Osteocyte (in vitro differentiated cells): Measurements from ENCODE around the gene ADH1A. TPM values are rescaled to one million over a fixed set of nuclear protein-coding genes. Genes with fewer than 3 reads are reported as not detected.
"Not testable (repeated sequence)": the region's sequence is repeated elsewhere in the genome, so short reads cannot be mapped to it uniquely, and the experiment has no call there.

Experiments
- DNase-seq: peaks from one replicate; pipeline ENCODE4 v3.0.0; 2021; ENCODE audit warnings: mixed read lengths; ENCODE audit not compliant: unreplicated experiment; ENCODE audit errors: extremely low spot score
- H3K27ac Mint-ChIP-seq: one replicate; pipeline ENCODE4 v1.8.0; 2021; ENCODE audit warnings: mild to moderate bottlenecking, mixed read lengths; ENCODE audit not compliant: unreplicated experiment
- H3K27me3 Mint-ChIP-seq: one replicate; pipeline ENCODE4 v1.8.0; 2021; ENCODE audit warnings: mixed read lengths; ENCODE audit not compliant: unreplicated experiment
- H3K36me3 Mint-ChIP-seq: one replicate; pipeline ENCODE4 v1.8.0; 2021; ENCODE audit warnings: mixed read lengths; ENCODE audit not compliant: unreplicated experiment
- H3K4me1 Mint-ChIP-seq: one replicate; pipeline ENCODE4 v1.8.0; 2021; ENCODE audit warnings: mixed read lengths; ENCODE audit not compliant: unreplicated experiment
- H3K4me3 Mint-ChIP-seq: one replicate; pipeline ENCODE4 v1.8.0; 2021; ENCODE audit warnings: mild to moderate bottlenecking, moderate library complexity, mixed read lengths; ENCODE audit not compliant: unreplicated experiment
- H3K9me3 Mint-ChIP-seq: one replicate; pipeline ENCODE4 v1.8.0; 2021; ENCODE audit warnings: mixed read lengths; ENCODE audit not compliant: unreplicated experiment
- CTCF ChIP-seq: fragments of 200-600 bp; sonication (generic); IDR thresholded peaks from 2 replicates; pipeline ENCODE4 v1.5.0; 2021; ENCODE audit warnings: antibody characterized with exemption, mild to moderate bottlenecking, moderate library complexity
- total RNA-seq: library from RNA; stranded (reverse); gene quantifications from 2 replicates; pipeline ENCODE4 v1.2.1, GENCODE V29; 2021

Gene ADH1A
- total RNA-seq, 1 donor from 2014 or later = not detected

- no peak overlapping the region for H3K27ac Mint-ChIP-seq
- no peak overlapping the region for H3K4me3 Mint-ChIP-seq
- no peak for TF ChIP-seq CTCF
- H3K9me3 Mint-ChIP-seq = peaks cover 26% of the 10 kb centered on the region
- peaks cover 4% of the 10 kb centered on the region for H3K36me3 Mint-ChIP-seq
- DNase-seq = no peak
- peaks cover 4% of the 10 kb centered on the region for H3K4me1 Mint-ChIP-seq
- H3K27me3 Mint-ChIP-seq = peaks cover 3% of the 10 kb centered on the region
Measured at GRCh38 chr4:99264927-99265326, 25.9 kb downstream of the ADH1A start.

GRCh38 chr4:99252746-99253145 is 38.0 kb downstream of the ADH1A start:
- Mint-ChIP-seq H3K4me1 (no peaks in the 10 kb centered on the region), H3K36me3 (peaks cover 2% of the 10 kb centered on the region), H3K27ac (no peak overlapping the region), H3K27me3 (no peaks in the 10 kb centered on the region), H3K9me3 (no peaks in the 10 kb centered on the region), H3K4me3 (no peak overlapping the region)
- no peak for TF ChIP-seq CTCF
- no peak for DNase-seq

- H3K27me3 Mint-ChIP-seq = no peaks in the 10 kb centered on the region
- no peak overlapping the region for H3K4me3 Mint-ChIP-seq
- H3K9me3 Mint-ChIP-seq = peaks cover 29% of the 10 kb centered on the region
- no peak for TF ChIP-seq CTCF
- DNase-seq = no peak
- no peak overlapping the region for H3K27ac Mint-ChIP-seq
- H3K36me3 Mint-ChIP-seq = peaks cover 3% of the 10 kb centered on the region
- H3K4me1 Mint-ChIP-seq = no peaks in the 10 kb centered on the region
Measured at GRCh38 chr4:99248714-99249113, 42.1 kb downstream of the ADH1A start.

GRCh38 chr4:99235955-99236354 is 54.8 kb downstream of the ADH1A start:
- Mint-ChIP-seq H3K27me3 (peaks cover 2% of the 10 kb centered on the region), H3K4me1 (no peaks in the 10 kb centered on the region)

GRCh38 chr4:99234331-99235010 is 56.3 kb downstream of the ADH1A start:
- no peak overlapping the region for H3K4me3 Mint-ChIP-seq
- TF ChIP-seq CTCF = no peak
- peaks cover 2% of the 10 kb centered on the region for H3K36me3 Mint-ChIP-seq
- no peak overlapping the region for H3K27ac Mint-ChIP-seq
- no peaks in the 10 kb centered on the region for H3K4me1 Mint-ChIP-seq
- peaks cover 11% of the 10 kb centered on the region for H3K9me3 Mint-ChIP-seq
- no peak for DNase-seq
- peaks cover 4% of the 10 kb centered on the region for H3K27me3 Mint-ChIP-seq

More at GRCh38 chr4:99235955-99236354, 54.8 kb downstream of the ADH1A start:
- Mint-ChIP-seq H3K9me3 (peaks cover 6% of the 10 kb centered on the region), H3K36me3 (peaks cover 2% of the 10 kb centered on the region), H3K4me3 (no peak overlapping the region), H3K27ac (no peak overlapping the region)
- no peak for TF ChIP-seq CTCF
- DNase-seq = no peak

GRCh38 chr4:99233397-99233796 is 57.4 kb downstream of the ADH1A start:
- H3K9me3 Mint-ChIP-seq = peaks cover 11% of the 10 kb centered on the region
- H3K36me3 Mint-ChIP-seq, H3K4me3 Mint-ChIP-seq, H3K27me3 Mint-ChIP-seq, H3K27ac Mint-ChIP-seq, H3K4me1 Mint-ChIP-seq, DNase-seq: not testable (repeated sequence)

GRCh38 chr4:99228706-99229105 is 62.1 kb downstream of the ADH1A start:
- not testable (repeated sequence) for DNase-seq, H3K27me3 Mint-ChIP-seq

GRCh38 chr4:99227646-99228045 is 63.1 kb downstream of the ADH1A start:
- not testable (repeated sequence) for H3K9me3 Mint-ChIP-seq, H3K36me3 Mint-ChIP-seq, H3K27me3 Mint-ChIP-seq, H3K4me1 Mint-ChIP-seq, H3K27ac Mint-ChIP-seq, DNase-seq, H3K4me3 Mint-ChIP-seq

More at GRCh38 chr4:99228706-99229105, 62.1 kb downstream of the ADH1A start:
- H3K27ac Mint-ChIP-seq, H3K4me1 Mint-ChIP-seq, H3K9me3 Mint-ChIP-seq, H3K4me3 Mint-ChIP-seq, H3K36me3 Mint-ChIP-seq: not testable (repeated sequence)
